NCI-H1436 treated with DMSO at 0.1 percent for 48 hours (cell line): ENCODE data around the gene AAK1.
"Not testable (repeated sequence)": the region's sequence is repeated elsewhere in the genome, so short reads cannot be mapped to it uniquely, and the experiment has no call there.

Experiments
- DNase-seq: peaks from one replicate; lab custom pipeline; 2025; lab: John Stamatoyannopoulos, UW

AAK1 gene

DNA sequence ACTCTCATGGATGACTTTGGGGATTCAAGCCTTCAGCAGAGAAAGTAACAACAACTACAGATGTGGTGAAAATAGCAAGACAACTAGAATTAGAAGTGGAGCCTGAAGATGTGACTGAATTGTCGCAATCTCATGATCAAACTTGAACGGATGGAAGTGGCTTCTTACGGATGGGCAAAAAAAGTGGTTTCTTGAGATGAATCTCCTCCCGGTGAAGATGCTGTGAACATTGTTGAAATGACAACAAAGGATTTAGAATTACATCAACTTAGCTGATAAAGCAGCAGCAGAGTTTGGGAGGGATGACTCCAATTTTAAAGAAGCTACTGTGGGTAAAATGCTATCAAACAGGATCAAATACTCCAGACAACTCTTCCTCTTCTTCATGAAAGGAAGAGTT lies 43.1 kb downstream of the AAK1 start:
- DNase-seq = no peak

DNA sequence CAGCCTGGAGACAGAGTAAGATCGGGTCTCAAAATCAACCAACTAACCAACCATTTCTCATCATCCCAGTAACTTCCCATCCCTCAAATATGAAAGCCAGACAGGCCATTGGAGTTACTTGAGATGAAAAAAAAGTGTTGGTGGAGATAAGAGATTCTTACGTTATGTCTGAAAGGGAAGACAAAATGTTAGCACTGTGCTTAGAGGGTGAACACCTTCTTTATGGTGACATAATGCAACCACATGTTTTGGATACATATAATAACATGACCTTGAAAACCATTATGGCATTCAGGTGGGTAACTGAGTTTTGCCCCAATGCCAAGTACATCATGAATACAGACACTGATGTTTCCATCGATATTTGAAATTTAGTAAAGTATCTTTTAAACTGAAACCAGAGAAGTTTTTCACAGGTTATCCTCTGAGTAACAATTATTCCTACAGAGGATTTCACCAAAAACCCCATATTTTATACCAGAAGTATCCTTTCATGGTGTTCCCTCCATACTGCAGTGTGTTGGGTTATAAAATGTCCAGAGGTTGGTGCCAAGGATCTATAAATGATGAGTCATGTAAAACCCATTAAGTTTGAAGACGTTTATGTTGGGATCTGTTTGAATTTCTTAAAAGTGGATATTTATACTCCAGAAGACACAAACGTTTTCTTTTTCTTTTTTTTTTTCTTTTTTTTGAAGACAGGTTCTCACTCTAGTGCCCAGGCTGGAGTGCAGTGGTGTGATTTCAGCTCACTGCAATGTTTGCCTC lies 45.5 kb downstream of the AAK1 start:
- DNase-seq = no peak

DNA sequence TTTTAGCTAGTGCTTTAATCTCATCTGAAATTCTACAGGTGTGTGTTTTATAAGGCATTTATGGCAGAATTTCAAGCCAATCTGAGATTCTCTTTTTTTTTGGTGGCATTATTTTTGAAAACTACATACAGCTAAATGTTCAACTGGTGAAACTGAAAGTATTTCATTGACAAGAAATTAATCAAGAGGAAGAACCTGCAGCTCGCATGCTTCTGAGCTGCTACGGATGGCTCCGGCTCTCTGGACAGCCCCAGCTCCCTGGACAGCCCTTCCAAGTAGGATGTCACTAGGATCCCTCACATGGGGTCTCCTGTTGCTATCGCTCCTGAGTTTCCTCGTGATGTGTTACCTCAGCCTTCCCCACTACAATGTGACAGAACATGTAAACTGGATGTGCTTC lies 46.4 kb downstream of the AAK1 start:
- DNase-seq = no peak

DNA sequence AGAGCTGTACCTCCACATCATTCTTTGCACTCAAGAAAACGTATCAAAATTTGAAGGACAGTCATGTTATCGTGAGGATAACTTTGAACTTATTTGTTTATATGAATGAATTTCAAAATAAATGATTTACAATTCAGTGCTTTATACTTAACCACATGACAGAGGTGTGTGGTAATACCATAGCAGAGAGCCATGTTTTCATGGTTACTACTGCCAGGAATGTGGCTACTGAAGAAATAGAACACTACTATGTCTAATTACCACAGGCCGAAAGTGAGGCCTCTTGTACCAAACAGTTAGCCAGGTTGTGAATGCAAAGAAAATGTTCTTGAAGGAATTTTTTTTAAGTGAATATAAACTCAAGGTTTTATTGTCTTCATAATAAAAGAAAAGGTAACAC lies 49.2 kb downstream of the AAK1 start:
- no peak for DNase-seq

DNA sequence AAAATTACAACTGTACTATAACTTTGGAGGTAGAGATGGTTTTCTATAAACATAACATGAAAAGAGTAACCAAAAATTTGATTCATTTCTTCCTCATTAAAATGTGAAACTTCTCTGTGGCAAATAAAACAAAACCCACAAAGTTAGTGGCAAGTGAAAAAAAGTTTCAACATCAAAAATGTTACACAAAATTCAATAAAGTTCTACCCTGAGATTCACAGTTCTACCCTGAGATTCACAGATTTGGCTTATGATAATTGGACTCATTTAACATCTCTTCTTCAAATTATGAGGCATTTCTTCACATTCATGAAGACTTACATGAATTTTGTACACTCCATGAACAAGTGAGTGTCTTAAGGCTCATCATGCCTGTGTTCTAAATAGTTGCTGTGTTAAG lies 51.0 kb downstream of the AAK1 start:
- no peak for DNase-seq

DNA sequence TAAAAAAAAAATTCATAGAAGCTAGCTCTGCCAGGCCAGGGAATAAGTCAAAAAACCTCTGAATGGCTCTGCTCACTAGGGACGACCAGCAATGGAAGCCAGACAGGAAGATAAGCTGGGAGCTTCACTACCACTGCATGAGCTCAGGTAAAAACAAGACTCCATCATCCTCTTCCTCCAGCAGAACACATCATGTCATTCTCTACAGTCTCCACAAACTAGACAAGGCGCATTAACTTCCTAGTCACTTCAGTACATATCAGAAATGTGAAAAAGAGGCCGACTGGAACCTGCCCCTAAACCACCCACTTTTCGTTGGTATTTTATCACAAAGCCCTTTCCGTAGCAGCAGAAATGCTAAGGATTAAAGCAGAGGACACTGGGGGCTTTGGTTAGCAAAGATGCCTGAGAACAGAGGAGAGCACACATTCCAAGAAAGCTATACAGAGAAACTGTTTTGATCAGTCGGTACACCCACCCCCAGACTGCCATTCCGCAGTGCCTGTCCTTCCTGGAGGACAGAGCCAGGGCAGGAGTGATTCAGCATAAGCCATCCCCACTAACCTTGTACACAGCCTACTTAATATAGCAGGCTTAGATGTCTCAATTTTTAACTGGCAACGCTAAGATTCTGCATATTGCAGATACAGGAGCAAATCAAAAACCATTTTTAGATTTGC lies 53.4 kb downstream of the AAK1 start:
- no peak for DNase-seq

DNA sequence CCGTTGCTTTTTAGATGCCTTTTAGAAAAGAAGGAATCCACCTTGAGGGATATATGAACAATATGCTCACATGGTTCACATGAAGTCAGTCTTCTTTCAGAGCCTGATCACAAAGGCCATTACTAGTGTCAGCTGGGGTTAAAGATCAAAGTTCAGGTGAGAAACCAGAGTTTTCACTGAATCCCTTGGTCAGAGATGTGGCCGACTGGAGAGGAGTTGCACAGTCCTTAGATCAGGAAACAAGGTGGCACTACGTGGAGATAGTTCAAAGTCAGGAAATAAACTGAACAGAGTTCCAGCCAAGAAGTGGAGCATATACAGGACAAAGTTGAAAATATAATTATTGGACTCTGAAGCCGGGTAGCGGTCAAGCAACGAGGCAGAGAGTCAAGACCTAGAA lies 54.6 kb downstream of the AAK1 start:
- DNase-seq = no peak

DNA sequence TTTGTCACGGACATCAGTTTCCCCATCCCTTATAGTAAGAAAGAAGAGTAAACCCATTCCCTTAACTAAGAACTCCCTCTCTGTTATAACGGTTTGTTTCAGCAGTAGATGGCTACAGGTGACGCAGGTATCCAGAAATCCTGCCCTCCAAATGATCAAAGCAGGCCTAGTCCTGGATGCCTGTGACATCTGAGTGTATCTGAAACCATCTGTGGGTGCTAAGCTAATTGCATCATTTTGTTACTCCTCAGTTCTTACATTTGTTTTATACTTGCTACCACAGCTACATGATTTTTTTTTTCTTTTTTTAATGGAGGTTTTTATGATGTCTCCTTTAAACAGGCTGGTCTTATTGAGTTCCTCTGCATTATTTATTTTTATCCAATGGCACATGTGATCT lies 55.1 kb downstream of the AAK1 start:
- no peak for DNase-seq

DNA sequence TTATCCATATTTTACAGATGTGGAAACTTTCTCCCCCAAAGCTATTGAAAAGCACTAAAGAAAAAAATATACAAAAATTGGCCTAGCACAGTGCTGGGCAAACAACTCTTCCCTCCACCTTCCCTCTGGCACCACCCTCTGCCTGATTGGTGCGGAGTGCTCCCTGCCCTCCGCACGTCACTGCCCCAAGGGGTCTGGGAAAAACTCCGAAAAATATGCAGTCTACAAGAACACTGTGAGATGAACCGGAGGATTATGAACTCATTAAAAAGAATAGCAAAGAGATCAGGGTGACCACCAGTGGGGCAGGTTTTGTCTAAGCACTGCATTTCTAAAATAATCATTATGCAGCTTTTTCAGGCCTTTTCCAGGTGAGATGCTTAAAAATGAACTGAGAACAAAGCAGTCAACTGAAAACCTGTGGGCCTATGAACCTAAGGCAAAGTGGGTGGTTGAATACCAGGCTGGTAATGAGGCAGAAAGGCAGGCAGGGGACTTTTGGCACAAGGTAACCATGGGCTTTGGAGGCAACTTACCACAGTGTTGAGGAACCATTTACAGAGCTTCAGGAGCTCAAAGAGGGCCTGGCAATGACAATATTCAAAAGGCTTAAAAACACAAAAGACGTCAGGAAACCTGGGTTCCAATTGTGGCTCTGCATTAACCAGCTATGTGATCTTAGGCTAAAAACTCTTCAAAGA lies 57.5 kb downstream of the AAK1 start:
- DNase-seq = no peak

DNA sequence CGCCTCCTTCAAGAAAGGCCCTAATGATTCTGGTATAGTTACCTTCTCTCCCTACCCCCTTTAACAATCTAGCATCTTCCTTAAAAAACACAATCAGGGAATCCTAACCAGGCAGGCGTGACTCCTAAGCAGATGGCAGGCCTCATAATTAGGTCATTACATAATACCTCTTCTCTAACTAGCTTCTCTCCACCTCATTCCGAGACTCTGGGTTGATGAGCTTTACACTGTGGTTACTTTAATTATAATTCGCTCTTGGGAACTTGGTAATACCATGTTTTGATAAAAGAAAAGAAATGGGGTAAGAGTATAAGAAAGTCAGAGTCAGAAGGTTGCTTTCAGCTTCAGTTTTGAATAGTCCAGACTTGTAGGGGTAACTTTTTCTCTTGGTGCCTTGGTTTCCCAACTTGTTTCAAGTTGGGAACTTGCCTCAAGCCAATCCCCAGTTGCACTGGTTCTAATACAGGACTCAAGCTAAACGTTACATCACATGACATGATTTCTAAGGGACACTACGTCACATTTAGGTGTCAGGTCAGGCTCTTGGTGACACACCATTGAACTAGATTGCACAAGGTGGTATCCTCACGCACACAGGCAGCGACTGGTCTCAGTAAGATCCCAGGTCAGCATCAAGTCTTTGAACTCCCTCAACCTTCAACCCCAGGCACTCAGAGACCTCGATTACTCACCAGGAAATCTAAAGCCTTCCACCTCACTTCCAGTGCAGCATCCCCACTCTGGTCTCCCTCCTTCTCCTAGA lies 59.2 kb downstream of the AAK1 start:
- DNase-seq = no peak

DNA sequence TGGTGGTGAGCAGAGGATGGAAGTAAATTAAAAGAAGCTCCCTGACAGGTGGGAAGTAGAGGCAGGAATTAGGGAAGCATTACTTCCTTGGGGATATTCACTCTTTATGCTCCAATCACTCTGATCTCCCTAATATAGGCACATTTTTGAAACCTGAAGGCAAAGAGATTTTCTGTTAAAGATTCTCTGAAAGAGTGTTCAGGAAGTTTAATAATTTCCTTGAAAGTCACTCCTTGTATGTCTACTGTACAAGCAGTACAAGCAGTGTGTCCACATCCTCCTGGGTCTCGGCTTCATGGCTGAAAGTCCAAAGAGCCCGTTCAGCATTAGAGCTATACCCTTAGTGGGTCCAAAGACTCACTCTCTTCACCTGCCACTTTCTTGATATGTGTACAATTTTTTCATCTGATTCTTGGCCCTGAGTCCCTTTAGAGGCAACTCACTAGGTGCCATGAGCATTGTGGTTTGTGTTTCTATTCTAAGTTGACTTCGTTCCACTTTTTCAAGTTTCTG lies 60.2 kb downstream of the AAK1 start:
- DNase-seq = no peak

DNA sequence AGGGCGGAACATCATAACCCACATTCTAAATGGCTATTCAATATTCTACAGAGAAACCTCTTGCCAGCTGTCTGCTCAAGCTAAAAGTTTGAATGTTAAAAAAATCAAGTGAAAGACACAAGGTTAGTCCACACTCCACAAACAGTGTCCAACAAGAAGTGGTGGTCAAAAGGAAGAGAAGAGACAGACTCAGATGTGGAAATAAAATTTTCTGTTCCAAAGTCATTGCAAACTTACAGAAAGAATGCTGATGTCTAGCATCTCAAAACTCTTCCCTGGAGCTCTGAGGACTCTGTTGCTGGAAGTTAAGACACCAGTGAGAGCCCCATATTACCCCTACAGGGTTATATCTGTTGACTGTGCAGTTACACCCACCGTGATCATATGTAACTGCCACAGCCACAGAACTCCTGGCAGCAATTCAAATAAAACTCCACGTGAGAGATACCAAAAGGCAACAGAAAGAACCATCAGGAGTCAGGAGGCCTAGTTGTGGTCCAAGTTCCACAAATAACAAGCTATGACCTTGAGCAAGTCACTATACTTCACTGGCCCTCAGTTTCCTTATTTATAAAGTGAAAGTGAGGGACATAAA lies 60.9 kb downstream of the AAK1 start:
- no peak for DNase-seq

DNA sequence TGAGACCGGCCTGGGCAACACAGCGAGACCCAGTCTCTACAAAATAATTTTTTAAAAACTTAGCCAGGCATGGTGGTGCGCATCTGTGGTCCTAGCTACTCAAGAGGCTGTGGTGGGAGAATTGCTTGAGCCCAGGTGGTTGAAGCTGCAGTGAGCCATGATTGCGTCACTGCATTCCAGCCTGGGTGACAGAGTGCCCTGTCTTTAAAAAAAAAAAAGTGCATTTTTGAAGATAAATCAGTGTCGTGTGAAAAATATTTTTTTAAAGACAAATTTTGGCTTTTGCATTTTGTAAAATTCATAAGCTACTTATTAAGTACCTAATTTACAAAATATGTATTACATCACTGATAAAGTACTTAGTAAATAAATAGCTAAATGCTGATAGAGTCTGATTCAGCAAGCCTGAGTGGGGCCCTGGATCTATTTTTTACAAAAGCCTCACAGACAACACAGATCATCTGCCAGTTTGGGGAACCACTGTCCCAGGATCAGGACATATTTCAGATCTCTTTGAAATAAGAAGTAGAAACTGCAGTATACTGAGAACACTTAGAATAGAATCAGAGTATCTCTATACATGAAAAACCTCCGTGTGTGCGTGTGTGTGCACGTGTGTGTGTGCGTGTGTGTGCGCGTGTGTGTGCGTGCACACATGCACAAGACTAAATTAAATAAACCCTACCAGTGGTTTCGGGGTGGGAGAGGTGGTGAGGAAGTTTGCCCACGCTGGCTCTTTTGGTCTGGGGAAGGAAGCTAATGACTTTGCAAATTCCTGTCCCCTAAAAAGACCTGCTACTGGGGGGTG lies 61.6 kb downstream of the AAK1 start:
- DNase-seq = no peak

DNA sequence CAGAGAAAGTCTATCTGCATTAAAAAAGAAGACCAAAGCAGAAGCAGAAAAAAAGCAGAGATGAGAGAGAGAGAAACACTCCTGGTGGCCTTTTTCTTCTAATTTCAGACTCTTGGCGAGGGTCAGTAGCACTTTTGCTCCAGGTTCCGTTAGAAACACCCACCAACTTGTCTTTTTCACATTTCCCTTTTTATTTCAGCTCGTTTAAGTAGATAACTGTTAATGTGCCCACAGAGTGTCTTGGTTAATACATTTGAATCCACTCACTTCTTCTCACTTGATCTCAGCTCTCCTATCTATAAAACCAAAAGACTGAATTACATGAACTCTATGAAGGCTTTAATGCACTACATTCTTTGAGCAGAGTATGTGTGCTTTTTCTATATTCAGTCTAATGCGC lies 63.1 kb downstream of the AAK1 start:
- no peak for DNase-seq

DNA sequence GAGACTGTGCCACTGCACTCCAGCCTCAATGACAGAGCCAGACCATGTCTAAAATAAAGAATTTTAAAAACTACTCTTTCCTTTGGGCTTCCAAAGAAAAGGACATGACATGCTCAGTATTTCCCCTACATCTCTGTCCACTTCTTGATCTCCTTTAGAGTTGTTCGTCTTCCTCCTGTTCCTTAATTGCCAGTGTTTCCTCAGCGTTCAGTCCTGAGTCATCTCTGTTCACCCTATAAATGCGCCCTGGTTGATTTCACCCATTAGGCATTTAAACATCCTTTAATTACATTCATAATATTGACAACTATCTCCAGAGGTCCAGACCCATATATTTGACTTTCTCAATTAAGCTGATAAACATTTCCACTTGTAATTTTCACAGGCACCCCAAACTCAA lies 64.0 kb downstream of the AAK1 start:
- no peak for DNase-seq

DNA sequence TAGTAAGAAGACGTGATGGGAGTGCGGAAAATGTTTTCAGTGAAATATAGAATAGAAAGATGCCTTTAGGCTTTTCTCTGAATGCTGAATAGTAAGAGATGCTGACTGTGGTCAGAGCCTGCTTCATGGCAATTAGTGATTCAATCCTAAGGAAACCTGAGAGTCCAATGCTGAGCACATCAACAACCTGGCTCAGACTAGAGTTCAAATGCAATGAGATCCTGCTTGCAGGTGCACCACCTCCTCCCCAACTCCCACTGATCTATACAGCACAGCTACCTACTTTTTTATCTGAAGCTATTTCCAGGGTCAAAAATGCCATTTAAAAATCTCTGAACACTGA lies 65.4 kb downstream of the AAK1 start:
- DNase-seq = no peak

DNA sequence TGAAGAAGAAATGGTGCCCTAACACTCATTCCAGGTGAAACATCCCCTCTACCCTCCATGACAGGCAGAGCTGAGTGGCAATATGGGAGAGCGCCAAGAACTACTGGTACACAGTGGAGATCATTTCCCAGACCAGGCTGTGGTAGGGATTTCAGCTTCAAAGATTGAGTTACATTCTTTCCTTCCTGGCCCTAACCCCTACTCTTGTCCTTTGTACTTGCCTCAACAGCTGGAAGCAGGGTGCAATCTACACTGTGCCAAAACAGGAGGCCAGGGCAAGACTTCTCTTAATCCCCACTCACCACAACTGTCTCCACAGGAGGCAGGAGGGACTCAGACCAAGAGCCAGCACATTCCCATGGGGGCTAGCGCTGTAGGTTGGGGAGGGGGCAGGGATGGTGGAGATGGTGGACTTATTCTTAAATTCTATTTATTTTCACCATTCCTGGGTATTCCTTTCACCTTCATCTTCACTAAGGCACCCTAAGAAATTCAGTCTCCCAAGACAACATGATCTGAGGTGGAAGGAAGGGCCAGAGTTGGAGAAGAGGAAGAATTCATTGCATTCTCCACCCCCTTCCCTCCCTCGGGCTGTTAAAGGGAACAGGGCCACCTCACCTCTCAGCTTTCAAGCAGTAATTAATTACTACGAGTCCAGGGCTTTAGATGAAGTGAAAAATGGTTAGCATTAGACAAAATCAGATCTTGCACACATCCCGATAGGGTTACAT lies 65.9 kb downstream of the AAK1 start:
- DNase-seq = no peak

DNA sequence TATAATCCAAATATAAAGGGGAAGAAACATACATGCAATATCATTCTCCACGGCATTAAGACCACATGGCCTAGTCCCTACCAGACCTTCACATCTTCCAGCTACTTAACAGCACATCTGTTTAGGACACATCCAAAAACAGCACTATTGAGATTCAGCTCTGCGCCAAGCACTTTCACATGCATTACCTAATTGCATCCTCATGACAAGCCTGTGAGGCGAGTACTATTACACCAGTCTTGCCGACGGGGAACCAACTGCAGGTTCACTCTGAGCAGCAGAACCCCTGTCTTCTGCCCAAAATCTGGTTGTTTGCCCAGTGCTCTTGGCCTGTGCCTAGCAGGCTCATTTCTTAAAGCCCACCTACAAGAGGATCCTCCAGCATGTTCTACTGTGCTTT lies 66.7 kb downstream of the AAK1 start:
- no peak for DNase-seq

DNA sequence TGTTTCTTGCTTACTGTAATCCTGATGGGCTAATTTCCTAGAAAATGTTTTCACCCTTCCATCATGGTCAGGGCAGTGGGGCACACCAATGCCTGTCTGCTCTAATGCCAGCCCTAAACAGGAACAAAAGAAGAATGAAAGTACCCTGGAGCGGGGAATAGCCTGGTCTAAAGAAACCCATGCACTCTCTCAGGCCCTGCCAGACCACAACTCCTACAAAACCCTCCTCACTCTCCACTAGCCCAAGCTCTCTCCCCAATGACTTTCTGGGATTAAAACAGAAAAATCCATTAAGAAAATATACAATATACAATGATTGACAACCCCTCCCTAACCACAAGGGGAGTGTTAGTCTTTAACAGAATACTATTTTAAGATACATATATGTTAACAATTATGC lies 67.6 kb downstream of the AAK1 start:
- DNase-seq = no peak

DNA sequence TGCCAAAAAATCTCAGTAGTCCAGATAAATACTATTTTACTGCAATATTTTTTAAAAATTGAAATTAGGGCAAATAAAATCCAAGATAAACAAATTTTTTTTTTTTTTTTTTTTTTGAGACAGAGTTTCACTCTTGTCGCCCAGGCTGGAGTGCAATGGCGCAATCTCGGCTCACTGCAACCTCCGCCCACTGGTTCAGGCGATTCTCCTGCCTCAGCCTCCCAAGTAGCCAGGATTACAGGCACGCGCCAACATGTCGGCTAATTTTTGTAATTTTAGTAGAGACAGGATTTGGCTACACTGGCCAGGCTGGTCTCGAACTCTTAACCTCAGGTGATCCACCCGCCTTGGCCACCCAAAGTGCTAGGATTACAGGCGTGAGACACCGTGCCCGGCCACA lies 68.2 kb downstream of the AAK1 start:
- DNase-seq = not testable (repeated sequence)

DNA sequence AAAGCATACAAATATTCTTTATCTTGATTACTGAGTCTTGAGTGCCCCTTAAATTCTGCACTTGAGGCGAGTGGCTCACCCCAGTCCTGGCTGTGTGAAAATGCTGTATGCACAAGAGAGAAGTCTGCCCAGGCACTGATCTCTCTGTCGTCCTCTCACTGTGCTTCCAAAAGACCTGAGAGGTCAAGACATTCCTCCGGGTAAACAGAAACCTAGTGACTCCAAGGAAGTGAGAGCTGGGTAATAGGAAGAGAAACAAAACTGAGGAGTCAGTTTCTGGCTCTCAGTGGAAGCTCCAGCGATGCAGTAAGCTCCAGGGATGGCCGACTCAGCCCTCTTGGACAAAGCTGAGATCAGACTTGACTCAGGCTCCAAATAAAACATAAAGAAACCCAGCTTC lies 70.9 kb downstream of the AAK1 start:
- no peak for DNase-seq
